Stimulated activated CD4-positive, alpha-beta T cell treated with anti-CD3 and anti-CD28 coated beads, Interleukin-1b, Interleukin-23, amount 100 ng/mL, for 24 hours (primary cell): ENCODE data around the gene ATF4.
A peak's percentile ranks its signal among the peaks of the same experiment; 100 is the strongest.

Experiments used
- DNase-seq, 4 experiments: peaks; one replicate each; pipeline ENCODE4 v3.0.0-alpha.2; 2020; ENCODE audit warnings: low read depth in 4 of 4, low spot score in 1 of 4

Gene ATF4

DNA sequence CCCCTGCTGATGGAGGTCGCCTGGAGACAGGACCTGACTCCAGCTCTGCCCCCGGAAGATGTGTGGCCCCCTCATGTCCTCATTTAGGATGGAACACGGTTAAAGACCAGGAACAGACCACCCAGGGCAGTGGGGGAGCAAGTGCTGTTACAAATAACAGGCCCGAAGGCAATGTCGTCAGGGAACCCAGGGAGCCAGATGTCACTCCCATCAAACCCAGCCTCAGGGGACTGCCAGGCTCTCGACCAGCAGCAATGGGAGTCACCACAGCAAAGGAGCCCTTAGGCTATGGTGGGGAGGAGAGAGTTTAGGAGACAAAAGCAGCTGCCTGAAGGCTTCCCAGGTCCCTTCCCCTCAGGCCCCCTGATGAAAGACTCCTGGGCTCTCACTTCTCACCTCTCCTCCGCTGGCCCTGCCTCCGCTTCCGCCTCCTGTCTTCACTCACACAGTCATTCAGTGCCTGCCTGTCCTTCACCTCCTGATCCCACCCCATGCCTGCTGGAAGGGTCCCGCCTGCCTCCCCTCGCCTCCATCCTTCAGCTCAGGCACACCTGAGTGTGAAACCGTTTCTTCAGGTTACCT lies 7.8 kb downstream of the ATF4 start:
- no peak for DNase-seq

DNA sequence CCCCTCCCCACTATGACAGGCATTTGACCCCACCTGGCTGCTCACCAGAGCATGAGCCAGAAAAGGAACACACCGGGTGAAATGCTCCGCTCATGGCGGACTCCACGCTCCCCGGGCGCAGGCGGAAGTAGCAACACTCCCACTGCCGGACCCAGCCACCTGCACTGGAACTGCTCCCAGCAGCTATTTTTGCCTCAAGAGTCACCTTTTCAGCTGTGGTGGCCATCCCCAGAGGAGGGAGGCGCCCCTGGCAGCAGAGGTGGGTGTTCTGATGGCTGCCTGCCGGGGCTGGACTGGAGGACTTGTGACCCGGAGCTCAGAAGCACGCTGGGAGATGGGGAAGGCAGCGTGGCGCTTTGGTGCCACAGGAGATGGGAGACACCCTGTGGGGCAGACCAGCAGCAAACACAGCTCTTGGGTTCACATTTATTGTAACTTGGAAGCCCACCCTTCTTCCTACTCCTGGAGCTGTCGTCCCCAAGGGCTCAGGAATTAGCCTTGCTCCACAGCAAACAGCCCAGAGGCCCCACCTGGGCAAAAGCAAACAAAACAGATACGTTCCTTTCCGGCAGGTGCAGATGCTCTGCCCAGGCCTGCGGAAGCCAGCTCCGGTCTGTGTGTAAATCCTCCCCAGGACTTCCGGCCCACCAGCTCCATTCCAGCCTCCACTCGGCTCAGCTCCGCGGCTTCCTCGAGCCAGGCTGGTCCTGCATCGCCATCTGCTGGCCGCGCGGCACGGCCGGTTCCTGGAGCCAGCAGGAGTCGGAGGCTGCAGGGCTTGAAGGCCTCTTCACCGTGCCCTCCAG lies 8.5 kb downstream of the ATF4 start:
- peak; percentile 79 to 85 (median 83) for DNase-seq

DNA sequence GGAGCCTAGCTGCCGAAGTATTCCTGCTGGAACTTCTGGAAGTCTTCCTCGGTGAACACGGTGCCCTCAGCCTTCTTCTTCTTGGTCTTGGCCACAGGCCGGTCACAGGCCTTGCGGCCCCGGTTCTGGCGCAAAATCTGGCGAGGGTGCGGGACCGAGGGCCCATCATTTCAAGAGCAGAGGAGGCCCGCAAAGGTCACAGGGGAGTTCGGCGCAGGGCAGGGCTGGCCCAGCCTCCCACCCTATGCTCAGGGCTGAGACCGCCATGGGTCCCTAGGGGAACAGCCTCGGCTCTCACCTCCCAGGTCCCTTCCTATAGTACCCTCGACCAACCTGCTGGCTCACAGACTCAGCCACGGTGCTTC lies 9.1 kb downstream of the ATF4 start:
- DNase-seq, result no peak

DNA sequence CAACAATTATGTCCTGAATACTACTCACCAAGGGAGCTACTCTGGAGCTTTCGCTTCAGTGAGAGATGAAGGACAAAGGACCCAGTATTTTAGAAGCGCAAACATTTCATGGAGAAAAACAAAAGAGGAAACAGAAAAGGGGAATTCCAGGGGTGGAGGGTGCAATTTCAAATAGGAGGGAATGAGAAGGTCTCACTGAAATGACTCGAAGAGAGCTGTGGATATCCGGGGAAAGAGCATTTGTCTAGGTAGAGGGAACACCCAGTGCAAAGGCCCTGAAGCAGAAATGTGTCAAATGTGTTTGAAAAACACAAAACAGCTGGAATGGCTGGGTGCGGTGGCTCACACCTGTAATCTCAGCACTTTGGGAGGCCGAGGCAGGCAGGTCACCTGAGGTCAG lies 9.8 kb downstream of the ATF4 start:
- no peak for DNase-seq

DNA sequence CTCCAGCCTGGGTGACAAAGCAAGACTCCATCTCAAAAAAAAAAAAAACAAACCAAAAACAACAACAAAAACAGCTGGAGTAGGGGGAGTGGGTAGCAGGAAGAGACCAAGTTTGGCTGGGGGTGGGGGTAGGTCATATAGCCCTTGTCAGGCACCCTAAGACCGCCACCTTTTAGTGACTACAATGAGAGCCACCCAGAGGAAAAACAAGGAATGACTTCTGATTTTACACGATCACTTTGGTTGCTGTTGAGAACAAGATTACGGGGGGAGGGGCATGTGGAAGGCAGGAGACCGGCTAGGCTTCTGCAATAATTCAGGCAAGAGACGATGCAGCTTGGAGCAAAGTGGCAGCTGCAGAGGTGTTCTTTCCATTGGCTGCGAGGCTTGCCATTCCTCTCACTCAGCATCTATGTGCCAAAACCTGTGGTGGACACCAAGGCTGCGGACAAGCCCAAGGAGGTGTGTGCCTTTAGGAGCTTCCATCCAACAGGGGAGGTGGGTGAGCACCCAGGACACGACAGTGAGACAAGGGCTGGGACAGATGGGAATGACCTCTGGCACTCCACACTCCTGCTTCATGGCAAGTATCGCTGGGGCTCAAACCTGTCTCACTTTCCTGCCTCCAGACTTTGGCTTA lies 10.4 kb downstream of the ATF4 start:
- DNase-seq, result no peak

DNA sequence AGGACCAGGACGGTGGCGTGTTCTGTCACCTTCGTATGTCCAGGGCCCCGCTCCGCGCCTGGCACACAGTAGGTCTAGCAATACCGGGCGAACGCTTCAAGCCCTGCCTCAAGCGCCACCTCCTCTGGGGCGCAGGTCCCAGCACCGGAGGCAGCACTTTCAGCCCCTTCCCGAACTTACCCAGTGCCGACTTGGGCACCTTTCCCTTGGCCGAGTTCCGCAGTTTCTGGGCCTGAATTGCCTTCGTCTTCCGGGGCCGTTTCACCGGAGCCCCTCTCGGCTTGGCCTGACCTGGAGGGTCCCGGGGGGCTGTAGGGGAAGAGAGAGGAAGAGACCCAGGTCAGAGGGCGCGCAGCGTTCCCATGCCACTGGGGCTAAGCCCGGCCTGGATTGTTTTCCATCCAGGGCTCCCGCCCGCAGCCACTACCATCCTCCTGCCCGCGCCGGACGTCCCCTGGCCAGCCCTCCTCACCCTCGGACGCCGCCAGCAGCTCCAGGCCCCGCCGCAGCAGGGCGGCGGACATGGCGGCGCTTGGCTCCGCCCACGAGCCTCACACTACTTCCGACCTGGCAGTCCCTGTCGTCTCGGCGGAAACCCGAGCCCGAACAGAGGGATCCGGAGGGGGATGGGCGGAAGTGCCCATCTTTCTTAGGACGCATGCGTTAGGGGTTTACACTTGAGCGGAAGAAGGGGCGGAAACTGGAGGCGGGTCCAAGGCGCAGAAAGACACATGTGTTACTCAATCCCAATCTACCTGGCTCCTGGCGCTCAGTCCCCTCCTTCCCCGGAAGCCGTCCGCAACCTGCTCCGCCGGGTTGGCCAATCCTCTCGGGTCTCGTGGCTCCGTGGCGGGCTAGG lies 12.1 kb downstream of the ATF4 start, which contains the start of gene RPS19BP1:
Gene RPS19BP1, minus strand, starts transcription at position 534 of the 859 bp plus-strand sequence. Its CDS starts 10 bp downstream, at position 524.
- DNase-seq, result peak; percentile 96 to 99 (median 98)

DNA sequence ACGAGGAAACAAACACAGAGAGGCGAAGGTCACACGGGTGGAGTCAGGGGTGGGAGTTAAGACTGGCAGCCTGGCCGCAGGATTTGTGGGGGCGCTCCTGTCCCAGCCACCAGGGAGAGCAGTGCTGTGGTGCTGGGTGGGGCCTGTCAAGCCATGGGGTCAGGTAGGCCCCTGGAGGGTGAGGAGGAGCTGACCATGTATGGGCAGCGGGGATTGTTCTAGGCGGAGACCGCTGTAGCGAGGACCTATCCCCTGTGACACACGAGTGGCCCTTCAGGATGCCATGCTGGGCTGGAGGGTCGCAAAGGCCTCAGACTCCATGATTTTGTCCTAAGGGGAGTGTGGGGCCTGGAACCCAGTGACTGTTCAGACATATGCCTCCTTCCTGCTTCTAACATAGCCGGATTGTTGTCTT lies 13.7 kb downstream of the ATF4 start:
- no peak for DNase-seq

DNA sequence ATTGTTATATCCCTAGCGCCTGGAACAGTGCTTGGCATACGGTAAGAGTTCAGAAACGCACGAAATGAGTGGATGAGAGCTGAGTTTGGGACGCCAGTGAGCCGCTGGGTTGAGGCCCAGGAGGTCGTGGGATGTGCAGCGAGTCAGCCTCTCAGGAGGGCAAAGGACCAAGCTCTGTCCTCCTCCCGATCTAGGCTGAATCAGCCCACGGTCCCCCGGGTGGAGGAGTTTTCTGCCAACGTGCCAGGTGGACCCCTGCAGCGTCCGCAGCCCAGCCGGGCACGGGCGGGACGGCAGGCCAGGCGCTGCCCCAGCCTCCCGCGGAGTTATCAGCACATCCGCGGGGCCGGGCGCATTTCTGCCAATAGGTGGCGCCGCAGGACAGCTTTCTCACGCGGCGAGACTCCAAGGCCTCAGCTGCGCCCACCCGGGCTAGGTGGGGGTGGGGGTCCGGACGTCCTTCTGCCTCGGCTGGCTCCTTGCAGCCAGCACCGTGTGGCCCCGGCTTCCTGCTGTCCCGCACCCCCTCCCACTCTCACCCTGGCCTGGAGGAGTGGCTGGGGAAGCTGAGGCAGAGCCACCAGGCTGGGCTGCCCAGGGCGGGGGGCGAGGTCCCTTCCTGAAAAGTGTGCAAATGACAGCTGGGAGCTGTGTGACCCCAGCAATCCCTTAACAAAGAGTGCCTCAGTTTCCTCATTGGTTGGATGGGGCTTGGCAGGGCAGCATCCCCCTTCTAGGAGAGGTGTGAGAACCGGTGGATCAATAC lies 14.4 kb downstream of the ATF4 start:
- DNase-seq, result peak; percentile 71 to 81 (median 77)

DNA sequence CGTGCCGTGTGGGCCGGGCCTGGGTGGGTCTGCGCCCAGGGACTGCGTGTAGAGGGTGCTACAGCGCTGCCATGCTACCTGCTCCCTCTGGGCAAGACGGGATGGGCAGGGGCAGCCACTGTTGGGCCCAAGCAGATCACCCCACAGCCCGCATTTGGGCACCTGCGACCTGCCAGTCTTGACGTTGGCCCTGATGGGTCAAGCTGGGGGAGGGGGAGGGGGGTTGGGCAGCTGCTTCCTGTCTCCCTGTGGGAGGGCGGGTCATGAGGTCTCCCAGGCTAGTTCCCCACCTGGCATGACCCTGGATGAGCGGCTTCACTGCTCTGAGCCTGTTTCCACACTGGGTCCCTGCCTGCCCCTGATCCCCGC lies 15.0 kb downstream of the ATF4 start:
- no peak for DNase-seq

DNA sequence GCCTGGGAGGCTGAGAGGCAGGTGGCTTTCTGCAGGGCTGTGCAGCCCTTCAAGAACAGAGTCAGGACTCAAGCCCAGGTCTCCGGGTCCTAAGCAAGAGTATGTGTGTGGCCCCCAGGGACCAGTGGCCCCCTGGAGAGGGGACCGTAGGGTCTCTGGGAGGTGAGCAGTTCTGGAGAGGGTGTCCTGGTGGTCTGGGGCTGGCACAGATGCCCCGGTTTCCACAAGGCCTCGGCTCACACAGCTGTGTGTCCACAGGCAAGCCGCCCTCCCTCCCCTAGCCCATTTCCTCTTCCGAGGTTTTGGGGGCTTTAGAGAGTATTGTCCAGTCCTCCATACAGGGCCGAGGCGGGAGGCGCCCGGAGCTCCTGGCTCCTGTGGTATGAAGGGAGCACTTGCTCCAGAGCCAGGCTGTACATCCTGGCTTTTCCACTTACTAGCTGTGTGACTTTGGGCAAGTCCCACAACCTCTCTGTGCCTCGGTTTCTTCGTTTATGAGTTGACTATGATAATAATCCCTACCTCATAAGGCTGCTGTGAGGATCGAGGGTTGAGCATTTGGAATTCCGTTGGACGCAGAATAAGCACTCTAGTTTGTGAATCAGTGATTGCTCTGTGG lies 15.6 kb downstream of the ATF4 start:
- no peak for DNase-seq

DNA sequence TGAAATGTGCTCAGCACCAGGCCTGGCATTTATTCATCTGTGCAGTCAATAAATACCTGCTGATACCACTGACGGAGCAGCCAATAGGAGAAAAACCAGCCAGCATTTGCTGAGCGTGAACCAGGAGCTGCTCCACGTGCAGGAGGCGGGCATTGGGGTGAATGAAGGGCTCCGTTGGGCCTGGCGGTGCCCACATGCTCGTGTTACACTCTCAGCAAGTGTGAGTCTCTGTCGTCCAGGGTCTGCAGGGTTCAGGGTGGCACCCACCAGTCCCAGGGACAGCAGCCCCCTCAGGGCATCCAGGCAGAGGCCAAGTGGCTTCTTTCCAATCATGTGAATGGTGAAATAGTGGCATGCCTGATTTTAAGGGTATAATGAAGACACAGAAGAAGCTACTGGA lies 16.3 kb downstream of the ATF4 start:
- DNase-seq, result no peak

DNA sequence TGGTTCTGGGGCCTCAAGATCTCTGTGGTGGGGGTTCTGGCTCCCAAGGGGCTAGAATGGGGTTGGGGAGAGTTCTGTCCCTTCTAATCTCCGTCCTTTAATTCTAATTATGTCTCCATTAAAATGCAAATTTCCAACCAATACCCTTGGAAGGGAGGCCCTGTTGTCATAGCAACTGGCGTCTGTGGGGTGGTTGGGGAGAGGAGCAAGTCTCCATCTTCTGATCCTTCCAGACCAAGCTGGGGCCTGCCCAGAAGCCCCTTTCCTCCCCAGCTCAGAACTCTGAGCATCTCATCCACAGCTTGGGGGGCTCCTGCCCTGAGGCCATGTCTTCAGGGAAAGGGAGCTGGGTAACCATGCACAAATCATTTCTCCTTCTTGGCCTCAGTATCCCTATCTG lies 17.6 kb downstream of the ATF4 start:
- no peak for DNase-seq

DNA sequence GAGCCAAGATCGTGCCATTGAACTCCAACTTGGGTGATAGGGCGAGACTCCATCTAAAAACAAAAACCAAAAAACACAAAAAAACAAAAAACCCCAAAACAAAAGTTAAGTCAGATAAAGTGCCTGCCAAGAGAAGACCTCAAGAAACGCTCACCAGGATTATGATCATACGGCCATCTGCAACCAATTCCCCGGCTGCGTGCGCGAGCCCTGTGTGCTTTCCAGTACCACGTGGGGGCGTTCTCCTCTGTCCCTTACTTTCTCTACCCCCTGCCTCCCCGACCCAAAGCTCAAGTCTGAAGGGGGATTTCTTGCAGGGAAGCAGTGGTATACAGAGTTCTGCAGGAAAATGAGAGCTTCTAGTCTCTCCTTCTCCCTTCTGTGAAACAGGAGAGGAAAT lies 22.7 kb downstream of the ATF4 start:
- no peak for DNase-seq

DNA sequence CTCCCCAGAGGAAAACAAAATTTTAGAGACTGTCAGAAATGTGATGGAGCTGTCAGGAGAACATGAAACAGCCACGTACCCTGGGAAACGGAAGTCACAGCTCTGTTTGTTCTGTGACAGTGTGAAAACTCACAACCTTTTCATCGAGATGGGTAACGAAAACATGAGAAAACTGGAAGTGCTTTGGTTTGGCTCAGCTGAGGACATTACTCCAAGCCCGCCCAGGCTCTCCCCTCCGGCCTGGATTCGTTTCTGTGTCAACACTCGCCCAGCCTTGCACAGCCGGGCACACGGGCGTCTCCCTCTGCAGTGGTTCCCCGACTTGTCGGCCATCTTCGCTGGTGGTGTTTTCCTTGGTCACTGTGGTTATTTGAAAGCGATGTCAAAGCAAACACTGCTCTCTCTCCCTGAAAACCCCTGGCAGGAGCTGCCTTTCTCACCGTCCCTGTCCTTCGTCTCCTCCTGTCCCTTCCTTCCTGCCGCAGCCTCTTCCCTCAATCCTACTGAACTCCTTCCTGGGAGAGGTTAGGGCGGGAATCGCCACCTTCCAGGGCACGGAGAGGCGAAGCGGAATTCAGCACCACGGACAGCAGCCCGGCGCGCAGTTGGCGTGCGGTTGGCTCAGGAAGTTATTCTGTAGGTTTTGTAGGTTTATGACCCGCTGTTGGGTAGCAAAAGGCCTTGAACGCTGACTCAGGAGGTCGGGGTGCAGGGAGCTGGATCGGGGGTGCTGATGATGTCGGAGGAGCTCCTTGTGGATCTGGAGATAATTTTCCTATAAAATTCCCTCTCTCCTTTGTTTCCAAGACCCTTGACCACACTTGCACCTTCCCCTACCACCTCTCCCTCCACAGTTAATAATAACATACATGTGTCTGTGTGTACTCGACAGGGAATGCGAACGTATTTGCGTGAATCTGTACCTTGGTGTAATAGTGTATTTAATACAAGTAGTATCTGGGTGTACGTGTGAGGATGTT lies 25.3 kb downstream of the ATF4 start:
- DNase-seq, result peak in 2 of 4 experiments; percentile 50 to 61

DNA sequence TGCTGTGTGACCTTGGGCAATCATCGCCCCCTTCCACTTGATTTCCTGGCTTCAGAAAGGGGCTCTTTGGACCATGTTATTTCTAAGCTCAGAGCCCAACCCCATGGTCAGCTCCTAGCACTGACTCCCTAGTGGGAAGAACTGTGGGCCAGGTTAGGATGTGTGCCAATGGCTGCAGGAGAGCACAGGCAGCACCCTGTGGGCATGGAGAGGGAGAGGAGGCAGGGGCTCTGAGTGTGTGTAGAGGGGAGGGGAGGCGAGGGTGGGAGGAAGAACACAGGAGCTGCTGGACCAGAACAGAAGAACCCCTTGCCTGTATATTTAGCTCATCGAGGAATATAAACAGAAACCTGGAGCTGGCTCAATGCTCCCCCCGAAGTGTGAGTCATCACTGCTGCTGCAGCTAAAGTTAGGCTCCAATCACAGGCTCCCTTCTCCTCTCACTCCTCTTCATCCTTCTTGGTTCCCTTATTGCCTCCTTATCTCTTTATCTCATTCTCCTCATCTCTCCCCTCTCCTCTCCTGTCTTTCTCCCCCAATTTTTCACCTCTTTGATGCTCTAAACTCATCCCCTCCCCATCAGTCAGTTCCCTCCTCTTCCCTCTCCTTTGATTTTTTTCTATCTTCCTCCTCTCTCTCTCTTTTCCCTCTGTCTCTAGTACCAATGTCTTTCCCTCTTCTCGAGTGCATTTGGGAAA lies 26.7 kb downstream of the ATF4 start:
- no peak for DNase-seq

DNA sequence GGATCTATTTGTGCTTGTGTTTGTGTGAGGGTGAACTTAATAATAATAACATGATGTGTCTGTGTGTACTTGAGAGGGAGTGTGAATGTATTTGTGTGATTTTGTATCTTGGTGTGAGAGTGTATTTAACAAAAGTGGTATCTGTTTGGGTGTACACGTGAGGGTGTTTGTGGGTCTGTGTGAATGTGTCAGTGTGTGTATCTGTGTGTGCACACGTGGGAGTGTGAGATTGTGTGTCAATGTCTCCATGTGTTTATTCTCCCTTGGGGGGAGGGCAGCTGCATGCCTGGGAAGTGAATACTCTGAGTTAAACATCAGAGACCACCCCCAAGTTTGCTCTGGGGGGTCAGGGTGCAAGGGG lies 27.2 kb downstream of the ATF4 start:
- no peak for DNase-seq

DNA sequence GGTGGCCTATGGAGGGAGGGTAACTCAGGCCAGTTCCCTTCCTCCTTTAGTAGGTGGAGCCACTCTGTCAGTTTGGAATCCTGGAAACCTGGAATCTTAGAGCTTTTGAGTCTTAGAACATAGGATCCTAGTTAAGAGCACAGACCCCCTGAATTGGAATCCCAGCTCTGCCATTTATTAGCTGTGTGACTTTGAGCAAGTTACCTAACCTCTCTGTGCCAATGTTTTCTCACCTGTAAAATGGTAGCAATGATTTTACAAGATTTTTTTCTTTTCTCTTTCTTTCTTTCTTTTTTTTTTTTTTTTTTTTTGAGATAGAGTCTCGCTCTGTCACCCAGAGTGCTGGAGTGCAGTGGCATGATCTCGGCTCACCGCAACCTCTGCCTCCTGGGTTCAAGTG lies 33.1 kb downstream of the ATF4 start:
- no peak for DNase-seq

DNA sequence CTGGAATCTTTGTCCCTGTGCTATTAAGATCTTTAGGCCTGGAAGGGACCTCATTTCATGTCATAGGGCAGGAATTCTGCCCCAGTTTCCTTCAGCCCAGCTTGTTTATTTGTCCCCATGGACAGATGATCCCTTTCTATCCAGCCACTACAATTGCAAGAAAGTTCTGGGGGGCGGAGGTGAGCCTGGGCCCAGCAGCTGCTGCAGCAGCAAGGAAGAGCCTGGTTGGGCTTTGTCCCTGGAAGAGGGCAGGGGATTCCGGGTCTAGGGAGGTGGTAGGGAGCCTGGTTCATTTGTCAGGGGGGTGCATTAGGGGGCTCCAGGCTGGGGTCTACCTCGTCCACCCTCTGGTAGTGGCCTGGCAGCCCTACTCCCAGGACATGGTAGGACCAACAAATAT lies 33.8 kb downstream of the ATF4 start:
- no peak for DNase-seq
